Dedifferentiated amniotic fluid mesenchymal stem cell (primary cell): ENCODE measurements around the gene SFXN4.
"Not testable (repeated sequence)": the region's sequence is repeated elsewhere in the genome, so short reads cannot be mapped to it uniquely, and the experiment has no call there.

Experiments
- DNase-seq: peaks from one replicate; pipeline ENCODE4 v3.0.0-alpha.2; 2016; ENCODE audit errors: extremely low spot score

SFXN4 gene

DNA sequence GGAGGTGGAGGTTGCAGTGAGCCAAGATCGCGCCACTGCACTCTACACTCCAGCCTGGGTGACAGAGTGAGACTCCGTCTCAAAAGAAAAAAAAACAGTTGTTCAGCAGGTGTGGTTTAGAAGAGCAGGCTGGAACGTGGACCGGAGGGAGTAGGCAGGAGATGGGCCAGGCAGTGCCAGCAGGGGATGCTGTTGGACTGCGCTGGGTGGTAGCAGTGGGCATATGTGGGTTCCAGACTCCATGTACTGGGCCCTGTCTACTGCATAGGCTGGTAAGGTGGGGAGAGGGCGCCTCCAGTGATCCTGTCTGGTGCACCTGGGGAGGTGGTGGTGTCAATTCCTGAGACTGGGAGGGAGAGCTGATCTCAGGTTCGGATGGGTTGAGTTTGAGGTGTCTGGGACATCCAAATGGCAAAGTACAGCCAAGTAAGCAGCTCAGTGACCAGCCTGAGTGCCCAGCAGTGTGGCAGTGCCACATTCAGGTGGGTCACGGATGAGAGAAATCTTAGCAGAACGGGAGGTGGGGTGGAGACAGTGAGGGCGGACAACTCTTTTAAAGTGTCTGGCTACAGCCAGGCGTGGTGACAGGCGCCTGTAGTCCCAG lies 25.9 kb downstream of the SFXN4 start:
- no peak for DNase-seq

DNA sequence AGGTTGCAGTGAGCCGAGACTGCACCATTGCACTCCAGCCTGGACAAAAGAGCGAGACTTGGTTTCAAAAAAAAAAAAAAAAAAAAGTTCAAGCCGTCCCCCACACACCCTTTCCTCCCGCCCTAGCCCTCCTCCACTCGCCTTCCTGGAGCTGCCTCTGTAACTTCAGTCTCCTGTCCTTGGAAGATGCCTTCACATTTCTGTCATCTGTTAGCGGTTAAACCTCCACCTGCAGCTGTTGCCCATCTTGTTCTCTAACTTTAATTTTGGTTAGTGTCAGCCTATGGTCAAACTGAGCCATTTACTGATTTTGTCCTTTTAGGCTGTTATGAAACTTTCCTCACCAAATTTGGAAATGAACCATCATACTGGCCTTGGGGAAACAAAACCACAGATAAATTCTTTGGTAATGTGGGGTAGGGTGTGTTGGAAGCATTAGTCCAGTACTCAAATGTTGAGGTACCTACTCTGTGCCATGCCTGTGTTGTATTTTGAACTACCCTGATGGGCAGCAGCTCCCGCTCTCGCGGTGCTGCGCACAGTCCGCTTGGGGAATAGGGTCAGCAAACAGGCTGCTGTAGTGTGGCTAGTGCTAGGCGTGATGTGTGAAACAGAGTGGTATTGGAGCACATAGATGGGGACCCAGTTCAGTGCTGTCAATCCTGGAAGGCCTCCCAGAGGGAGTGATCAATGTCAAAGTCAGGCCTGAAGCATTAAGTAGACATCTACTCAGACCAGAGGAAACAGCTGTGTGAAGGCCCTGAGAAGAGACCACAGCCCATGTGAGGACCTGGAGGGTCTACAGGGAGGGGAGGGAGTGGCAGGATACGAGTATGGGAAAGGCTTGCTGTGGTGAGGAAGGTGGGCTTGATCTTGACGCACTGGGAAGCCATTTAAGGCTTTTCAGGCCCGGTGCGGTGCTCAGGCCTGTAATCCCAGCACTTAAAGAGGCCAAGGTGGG lies 26.9 kb downstream of the SFXN4 start:
- no peak for DNase-seq

DNA sequence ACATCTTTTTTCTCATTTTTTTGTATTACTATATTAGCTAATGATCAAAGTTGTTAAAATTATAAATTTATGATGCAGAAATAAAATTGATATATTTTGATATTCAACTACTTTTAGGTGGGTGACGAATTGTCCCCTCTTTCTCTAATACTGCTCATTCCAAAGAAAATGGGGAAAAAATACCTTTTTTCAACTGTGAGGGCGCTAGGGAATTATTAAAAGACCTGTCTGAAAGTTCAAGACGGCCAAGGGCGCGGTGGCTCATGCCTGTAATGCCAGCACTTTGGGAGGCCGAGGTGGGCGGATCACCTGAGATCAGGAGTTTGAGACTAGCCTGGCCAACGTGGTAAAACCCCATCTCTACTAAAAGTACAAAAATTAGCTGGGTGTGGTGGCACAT lies 27.6 kb downstream of the SFXN4 start:
- not testable (repeated sequence) for DNase-seq

DNA sequence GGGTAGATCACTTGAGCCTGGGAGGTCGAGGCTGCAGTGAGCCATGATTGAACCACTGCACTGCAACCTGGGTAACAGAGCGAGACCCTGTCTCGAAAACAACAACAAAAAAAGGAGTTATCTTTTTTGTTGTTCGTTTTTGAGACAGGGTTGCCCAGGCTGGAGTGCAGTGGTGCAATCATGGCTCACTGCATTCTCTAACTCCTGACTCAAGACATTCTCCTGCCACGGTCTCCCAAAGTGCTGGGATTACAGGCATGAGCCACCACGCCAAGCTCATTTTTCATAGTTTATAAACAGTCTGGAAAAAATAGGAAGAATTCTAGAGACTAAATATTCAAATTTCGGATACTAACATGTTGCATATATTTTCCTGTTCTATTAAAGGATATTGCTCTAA lies 29.4 kb downstream of the SFXN4 start:
- DNase-seq, result no peak

DNA sequence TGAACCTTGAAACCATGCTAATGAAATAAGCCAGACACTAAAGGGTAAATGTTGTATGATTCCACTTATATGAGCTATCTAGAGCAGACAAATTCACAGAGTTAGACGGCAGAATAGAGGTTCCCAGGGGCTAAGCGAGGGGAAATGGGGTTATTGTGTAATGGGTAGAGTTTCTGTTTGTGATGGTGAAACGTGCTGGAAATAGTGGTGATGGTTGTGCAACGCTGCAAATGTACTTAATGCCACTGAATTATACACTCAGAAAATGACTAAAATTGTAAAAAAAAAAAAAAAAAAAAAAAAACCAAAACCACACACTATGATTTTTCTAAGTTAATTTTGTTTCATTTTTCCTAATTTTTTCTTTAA lies 30.0 kb downstream of the SFXN4 start:
- no peak for DNase-seq

DNA sequence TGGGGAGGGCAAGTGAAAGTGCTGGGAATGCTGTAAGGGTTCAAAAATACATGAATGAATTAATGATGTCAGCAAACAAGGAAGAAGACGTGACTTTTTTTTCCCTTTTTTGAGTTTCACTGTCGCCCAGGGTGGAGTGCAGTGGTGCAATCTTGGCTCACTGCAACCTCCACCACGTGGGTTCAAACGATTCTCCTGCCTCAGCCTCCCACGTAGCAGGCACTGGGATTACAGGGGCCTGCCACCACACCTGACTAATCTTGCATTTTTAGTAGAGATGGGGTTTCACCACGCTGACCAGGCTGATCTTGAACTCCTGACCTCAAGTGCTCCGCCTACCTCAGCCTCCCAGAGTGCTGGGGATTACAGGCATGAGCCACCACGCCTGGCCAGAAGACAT lies 31.6 kb downstream of the SFXN4 start:
- no peak for DNase-seq

DNA sequence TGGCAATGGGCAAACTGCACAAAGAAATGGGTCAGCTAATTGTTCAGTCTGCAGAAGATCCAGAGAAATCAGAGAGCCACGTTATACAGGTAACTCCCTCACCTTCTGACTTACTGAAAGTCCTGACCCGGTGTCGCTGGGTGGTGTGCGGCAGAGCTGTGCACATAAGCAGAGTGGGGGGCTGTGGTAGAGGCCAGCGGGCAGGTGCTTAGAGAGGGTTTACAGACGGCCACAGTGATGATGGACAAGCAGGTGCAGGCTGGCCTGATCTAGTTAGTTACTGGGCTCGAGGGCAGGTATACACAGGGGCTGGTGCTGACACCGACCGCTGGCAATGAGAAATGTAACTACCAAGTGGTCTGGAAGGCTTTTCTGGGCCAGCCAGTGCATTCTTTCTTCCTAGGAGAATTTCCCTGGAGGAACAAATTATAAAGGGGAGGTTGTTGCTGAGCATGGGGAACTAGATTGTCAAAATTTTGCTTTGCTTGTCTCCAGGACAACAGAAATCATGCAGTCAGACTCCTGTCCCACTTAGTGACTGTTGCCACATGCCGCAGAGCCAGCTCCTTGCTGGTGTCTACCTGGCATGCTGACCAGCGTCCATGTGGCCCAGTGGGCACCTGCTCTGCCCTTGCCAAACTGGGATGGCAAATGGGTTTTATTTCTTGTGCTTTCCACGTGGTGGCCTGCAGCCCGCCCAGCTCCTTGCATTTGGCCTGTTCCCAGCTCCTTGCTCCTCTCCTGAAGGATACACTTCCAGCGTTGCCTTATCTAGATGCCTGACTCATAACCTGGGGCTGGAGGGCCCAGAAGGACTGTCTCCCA lies 32.8 kb downstream of the SFXN4 start:
- no peak for DNase-seq

DNA sequence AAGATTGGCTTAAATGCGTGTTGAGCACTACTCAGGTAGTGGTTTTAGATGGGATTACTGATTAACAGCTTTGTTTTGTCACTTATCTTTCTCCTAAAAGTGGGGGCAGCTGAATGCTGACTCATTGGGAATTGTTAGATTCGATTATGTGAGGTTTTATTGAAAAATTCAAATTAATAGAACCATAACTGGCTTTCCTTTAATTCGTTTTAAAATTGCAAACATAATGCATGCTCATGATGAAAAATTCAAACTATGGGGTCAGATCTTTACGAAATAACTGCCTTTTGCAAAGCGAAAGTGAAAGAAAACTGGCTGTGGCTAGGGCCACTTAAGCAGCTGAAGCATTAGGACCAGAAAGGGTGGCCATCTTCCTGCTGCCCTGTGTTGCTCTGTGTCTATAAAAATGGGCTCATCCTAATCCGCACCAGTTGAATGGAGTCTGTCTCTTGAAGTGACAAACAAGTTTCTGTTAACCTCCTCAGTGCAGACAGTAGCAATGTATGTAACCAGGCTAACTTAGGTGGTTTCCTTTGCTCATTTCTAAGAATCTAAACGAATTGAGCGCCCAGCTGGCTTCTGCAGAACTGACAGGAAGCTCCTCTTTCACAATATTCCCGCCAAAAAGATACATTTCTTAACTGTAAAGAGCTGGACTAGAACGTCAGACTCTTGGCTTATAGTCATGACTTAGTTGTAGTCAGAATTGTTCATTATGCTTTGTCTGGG lies 33.8 kb downstream of the SFXN4 start:
- DNase-seq, result no peak

DNA sequence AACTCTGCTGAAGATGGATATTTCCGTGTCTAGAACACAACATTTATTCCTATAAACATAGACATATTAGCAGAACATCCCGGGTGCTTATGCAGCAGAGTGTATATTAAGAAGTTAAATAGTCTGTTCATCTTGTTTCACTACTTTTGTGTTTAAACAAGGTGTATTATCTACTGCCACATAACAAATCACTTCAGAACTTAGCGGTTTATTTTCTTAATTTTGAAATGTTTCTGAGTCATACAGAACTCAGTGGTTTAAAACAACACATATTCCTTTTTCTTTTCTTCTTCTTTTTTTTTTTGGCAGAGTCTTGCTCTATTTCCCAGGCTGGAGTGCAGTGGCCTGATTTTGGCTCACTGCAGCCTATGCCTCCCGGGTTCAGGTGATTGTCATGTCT lies 35.8 kb downstream of the SFXN4 start:
- no peak for DNase-seq

DNA sequence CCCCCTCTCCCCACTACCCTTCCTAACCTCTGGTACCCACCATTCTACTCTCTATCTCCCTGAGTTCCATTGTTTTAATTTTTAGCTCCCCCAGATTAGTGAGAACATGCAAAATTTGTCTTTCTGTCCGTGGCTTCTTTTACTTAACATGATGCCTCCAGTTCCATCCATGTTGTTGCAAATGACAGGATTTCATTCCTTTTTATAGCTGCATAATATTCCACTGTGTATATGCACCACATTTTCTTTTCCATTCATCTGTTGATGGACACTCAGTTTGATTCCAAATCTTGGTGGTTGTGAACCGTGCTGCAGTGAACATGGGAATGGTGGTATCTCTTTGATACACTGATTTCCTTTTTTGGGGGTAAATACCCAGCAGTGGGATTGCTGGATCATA lies 39.6 kb downstream of the SFXN4 start:
- DNase-seq, result no peak

DNA sequence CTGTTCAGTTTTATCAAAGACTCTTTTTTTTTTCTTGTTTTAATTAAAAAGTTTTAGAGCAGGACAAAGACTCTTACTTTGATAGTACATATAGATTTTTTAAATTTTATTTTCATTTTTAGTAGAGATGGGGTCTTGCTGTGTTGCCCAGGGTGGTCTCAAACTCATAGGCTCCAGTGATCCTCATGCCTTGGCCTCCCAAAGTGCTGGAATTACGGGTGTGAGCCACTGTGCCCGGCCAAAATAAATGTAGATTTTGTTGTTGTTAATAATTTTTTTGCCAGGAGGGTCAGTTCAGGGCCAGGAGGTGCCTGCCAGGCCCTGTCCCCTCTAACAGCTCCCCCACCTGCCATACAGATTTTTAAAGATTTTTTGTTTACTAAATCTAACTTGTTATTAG lies 44.6 kb downstream of the SFXN4 start:
- no peak for DNase-seq

DNA sequence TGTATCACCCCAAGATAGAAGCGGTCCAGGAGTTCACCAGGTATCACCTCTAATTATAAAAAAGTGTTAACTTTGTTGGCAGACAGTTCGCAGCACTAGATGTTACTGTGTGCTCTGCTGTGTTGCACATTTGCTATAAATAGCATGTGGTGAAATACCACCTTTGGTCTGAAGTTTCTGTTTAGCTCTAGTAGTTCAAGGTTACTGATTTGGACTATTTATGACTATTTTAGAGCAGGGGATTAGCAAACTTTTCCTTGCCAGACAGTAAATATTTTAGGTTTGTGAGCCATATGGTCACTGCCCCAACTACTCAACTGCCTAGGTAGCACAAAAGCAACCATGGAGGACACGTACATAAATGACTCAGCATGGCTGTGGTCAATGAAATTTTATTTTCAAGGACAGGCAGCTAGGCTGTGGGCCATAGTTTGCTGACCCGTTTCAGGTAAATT lies 45.1 kb downstream of the SFXN4 start:
- no peak for DNase-seq

DNA sequence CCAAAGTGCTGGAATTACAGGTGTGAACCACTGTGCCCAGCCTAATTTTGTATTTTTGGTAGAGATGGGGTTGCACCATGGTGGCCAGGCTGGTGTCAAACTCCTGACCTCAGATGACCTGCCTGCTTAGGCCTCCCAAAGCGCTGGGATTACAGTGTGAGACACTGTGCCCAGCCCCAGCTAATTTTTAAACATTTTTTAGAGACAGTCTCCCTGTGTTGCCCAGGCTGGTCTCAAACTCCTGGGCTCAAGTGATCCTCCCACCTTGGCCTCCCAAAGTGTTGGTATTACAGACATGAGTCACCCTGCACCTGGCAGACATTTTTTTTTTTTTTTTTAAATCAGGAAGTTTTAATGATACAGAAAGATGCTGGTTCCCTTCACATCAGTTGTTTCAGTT lies 46.1 kb downstream of the SFXN4 start:
- DNase-seq, result no peak

DNA sequence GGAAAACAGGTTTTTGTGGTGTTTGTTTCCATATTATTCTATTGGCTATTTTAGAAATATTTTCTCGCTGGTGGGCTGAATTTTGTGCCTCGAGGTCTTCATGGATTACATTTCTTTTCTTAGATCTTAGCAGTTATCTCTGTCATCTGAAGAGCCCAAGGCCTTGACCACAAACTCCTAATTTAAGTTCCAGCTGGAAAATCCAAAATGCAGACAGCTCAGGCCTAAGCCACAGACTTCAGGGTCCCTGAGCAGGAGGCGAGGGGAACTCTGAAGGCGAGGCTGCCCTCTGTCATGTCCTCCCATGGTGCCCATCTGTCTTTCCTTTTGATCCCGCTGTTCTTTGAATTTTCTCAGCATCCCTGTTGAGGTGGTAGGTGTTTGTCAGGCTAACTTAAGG lies 47.3 kb downstream of the SFXN4 start:
- DNase-seq, result no peak

DNA sequence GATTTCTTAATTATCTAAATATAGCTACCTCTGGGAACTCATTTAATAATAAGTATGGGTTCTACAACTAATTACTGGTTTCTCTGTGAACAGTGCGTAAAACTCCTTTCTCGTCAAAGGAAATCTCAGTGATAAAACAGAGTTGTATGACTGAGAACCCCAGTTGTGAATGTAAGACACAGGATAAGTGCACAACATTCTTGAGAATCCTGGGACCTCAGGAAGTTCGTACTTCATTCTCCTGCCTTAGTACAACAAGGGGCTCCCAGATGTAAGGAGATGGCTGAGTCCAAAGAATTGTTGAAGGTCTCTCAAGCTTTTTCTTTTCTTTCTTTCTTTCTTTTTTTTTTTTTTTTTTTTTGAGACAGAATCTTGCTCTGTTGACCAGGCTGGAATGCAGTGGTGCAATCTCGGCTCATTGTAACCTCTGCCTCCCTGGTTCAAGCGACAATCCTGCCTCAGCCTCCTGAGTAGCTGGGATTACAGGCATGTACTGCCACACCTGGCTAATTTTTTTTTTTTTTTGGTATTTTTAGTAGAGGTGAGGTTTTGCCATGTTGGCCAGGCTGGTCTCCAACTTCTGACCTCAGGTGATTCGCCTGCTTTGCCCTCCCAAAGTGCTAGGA lies 49.1 kb downstream of the SFXN4 start:
- DNase-seq, result no peak

DNA sequence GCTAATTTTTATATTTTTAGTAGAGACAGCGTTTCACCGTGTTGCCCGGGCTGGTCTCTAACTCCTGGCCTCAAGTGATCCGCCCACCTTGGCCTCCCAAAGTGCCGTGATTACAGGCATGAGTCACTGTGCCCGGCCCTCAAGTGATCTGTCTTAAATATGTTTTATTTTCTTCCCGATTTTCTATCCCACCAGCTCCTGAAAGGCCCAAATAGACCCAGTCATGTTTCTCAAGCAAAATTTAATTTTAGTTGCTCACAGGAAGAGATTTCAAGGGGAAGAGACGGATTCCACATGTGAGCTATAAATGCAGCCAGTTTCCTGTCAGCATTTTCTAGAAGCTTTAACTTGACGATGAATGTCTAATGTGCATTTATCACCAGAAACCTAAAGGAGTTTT lies 49.6 kb downstream of the SFXN4 start:
- no peak for DNase-seq

DNA sequence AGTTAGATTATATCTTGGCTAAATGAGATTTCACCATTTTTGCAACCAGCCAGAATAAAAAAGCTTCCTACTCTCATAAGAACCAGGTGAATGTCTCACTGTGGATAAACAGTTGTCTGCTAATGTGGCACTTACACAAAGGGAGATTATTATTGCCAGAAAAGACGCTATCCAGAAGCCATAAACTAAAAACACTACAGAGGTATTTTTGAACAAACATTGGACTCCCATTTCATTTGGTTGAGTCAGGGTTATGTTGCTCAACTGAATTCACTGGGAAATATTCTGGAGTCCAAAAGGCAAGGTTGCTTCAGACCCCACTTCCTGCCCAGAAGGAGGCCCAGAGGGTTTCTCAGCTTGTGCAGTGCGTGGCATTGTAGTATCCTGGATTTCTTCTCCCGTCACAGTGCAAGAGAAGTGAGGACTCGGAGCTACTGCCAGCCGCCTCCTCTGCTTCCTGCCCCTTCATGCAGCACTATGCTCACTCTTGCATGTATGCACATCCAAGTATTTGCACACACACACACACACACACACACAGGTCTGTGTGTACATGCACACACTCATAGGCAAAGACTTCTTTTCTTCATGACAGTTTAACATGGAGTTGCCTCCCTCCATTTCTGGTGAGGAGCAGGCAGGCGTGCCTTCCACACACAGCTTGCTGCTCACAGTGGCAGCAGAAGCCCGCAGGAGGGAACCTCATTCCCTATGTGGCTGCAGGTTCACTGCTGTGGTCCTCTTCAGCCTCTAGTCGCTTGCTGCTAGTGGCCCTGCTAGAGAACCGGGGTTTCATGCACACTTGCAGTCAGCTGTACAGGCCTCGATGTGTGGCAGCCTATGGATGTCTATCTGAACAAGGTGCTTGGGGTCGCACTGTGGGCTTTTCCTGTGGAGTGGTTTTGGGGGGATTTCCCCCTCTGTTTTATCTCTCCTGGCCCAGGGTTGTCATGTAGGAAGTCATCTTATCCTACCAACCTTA lies 51.5 kb downstream of the SFXN4 start:
- peak; percentile 90 for DNase-seq

DNA sequence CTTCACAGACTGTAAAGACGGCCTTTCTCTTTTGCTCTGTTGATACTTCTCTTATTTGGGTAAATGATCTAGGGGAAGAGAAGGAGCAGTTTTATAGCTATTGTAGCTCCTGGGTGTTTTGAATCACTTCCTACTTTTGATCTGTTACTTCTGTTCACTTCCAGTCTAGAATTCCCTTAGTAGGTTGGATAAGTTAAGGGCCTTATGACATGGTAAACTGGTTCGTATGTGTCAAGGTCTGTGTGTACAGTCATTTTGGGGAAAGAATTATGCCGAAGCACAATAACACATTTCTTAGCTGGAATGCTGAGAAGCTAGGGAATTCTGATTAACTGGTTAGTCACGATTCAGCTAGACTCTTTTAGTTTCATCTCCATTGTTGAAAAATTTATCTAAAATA lies 53.5 kb downstream of the SFXN4 start:
- DNase-seq, result no peak

DNA sequence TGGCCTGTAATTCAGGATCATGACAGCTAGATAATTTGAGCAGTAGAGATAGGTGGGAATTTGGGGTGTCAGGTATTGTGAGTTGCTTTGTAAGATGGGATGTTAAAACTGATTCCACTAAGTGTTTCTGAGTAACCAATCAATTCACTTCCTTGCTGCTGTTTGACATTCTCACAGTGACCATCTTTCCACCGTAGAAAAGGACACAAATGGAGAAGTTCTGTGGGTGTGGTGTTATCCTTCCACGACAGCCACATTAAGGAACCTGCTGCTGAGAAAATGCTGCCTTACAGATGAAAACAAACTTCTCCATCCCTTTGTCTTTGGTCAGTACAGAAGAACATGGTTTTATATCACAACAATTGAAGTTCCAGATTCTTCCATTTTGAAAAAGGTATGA lies 57.7 kb downstream of the SFXN4 start:
- not testable (repeated sequence) for DNase-seq

DNA sequence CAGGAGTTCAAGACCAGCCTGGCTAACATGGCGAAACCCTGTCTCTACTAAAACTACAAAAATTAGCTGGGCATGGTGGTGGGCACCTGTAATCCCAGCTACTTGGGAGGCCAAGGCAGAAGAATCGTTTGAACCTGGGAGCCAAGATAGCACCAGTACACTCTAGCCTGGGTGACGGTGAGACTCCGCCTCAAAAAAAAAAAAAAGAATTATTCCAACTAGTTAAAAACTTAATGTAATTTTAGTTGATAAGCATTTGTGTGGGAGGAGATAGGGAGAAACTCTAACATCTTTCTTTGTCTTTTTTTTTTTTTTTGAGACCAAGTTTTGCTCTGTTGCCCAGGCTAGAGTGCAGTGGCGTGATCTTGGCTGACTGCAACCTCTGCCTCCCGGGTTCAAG lies 58.4 kb downstream of the SFXN4 start:
- DNase-seq, result not testable (repeated sequence)
